ENCODE results near the gene PSMA2.

DNA sequence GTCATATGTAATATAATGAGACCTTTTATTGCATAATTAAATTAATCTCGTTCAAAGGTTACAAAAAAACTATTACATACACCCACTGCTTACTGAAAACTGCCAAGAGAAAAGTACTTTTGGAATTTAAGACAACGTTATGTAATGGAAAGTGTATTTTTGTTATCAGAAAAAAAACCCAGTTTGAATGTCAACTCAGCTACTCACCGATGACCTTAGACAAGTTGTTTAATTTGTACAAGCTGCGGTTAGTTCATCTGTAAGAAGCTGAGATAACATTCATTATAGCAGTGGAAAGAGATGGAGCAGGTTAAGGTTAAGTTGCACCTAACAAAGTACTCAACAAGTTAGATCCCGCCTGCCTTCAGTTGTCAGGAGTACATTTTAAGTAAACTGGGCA lies 1.1 kb downstream of the PSMA2 start:
- TF ChIP-seq MYC (IDR thresholded peaks at IDR 0.05; ENCODE audit: low read depth, low read length) (no peak), POLR2AphosphoS5 (IDR thresholded peaks at IDR 0.05; ENCODE audit: insufficient read depth, low read depth, low read length) (no peak), POLR2A (IDR thresholded peaks at IDR 0.05; ENCODE audit: low read depth, low read length) (no peak), EZH2 (IDR thresholded peaks at IDR 0.05; ENCODE audit: borderline replicate concordance, low read depth, low read length, severe bottlenecking) (no peak), FOS (IDR thresholded peaks at IDR 0.05; ENCODE audit: borderline replicate concordance, insufficient read depth, low read length) (no peak)
- TF ChIP-seq, protein P1, sequence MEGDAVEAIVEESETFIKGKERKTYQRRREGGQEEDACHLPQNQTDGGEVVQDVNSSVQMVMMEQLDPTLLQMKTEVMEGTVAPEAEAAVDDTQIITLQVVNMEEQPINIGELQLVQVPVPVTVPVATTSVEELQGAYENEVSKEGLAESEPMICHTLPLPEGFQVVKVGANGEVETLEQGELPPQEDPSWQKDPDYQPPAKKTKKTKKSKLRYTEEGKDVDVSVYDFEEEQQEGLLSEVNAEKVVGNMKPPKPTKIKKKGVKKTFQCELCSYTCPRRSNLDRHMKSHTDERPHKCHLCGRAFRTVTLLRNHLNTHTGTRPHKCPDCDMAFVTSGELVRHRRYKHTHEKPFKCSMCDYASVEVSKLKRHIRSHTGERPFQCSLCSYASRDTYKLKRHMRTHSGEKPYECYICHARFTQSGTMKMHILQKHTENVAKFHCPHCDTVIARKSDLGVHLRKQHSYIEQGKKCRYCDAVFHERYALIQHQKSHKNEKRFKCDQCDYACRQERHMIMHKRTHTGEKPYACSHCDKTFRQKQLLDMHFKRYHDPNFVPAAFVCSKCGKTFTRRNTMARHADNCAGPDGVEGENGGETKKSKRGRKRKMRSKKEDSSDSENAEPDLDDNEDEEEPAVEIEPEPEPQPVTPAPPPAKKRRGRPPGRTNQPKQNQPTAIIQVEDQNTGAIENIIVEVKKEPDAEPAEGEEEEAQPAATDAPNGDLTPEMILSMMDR (IDR thresholded peaks at IDR 0.05; ENCODE audit: extremely low read depth in 1 of 2, insufficient read depth in 1 of 2, low read depth in 1 of 2, low read length in 2 of 2), result no peak
- TF ChIP-seq, protein P2, sequence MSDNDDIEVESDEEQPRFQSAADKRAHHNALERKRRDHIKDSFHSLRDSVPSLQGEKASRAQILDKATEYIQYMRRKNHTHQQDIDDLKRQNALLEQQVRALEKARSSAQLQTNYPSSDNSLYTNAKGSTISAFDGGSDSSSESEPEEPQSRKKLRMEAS (IDR thresholded peaks at IDR 0.05; ENCODE audit: insufficient read depth, insufficient read length), result no peak
